Measurements from ENCODE around the gene GRAMD1A. TPM values are rescaled to one million over a fixed set of nuclear protein-coding genes. Genes with fewer than 3 reads are reported as not detected.

Gene GRAMD1A
- total RNA-seq, 1 experiment from 2014 or later, result 75.4 TPM

DNA sequence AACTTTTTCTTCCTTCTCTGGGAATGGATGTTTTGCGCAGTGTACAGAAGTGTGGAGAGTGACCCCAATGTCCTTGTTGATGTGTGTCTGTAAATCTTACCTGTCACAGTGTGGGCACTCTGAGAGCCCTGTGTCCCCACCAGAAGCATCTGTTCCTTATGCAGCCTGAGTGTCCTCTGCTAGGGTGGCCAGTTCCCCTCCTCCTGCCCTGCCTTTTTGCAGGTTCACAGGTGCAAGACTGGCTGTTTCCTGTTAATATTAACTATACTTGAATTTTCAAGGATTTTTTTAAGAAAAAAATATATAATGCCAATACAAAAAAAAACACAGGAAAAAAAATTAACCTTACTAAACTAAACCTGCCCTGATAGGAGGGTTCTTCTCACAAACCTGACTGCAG, 12.0 kb upstream of the GRAMD1A start:
- H3K27ac ChIP-seq (ENCODE audit: low read depth, low read length), result no peak overlapping the region
- no peaks in the 10 kb centered on the region for H4K20me1 ChIP-seq (ENCODE audit: insufficient read depth)
- peaks cover 0 to 3% of the 10 kb centered on the region in 2 experiments; a peak in 1 of 4 replicates for H3K9me3 ChIP-seq (ENCODE audit: control insufficient read depth in 1 of 2, insufficient read depth in 1 of 2, low read depth in 1 of 2, low read length in 2 of 2)
- no peak for ATAC-seq
- intact Hi-C loops (cut with micrococcal nuclease), result no loop called here
- no peaks in the 10 kb centered on the region for H3K79me2 ChIP-seq (ENCODE audit: insufficient read depth, low read length)
- H3K27me3 ChIP-seq (ENCODE audit: insufficient read depth, low read length), result no peaks in the 10 kb centered on the region
- no peak overlapping the region for H2AFZ ChIP-seq (ENCODE audit: low read depth, low read length, poor library complexity, severe bottlenecking)
- CTCF ChIA-PET, result no interaction called here
- no peak overlapping the region for H3K4me2 ChIP-seq (ENCODE audit: low read length)
- no peaks in the 10 kb centered on the region for H3K36me3 ChIP-seq (ENCODE audit: control insufficient read depth in 1 of 2, insufficient read depth in 2 of 2, low read length in 2 of 2)
- no peak overlapping the region for H3K4me3 ChIP-seq (replicated peaks in 1 of 2; ENCODE audit: low read depth in 1 of 2, low read length in 2 of 2)
- BruUV-seq (replicated peaks), result no TSS peak
- RAD21 ChIA-PET (ENCODE audit: low non-redundant PET in 1 of 2, low total read pairs in 2 of 2, uncharacterized antibody in 2 of 2, unreplicated experiment in 2 of 2), result no interaction called here
- DNase-seq (ENCODE audit: low read depth, low spot score), result no peak
- H3K9ac ChIP-seq (ENCODE audit: low read length), result no peak overlapping the region
- POLR2A ChIA-PET, result no interaction called here
- TF ChIP-seq JUND (IDR thresholded peaks at IDR 0.05) (no peak), TCF7L2 (IDR thresholded peaks at IDR 0.05; ENCODE audit: borderline replicate concordance, extremely low read depth, insufficient read depth, insufficient read length) (no peak), SP1 (IDR thresholded peaks at IDR 0.05; ENCODE audit: low read depth) (no peak), ZBTB33 (IDR thresholded peaks at IDR 0.05; ENCODE audit: extremely low read depth, insufficient replicate concordance, low read length) (no peak), EGR1 (IDR thresholded peaks at IDR 0.05; ENCODE audit: low read depth) (no peak), EZH2 (IDR thresholded peaks at IDR 0.05) (no peak)
- H3K4me1 ChIP-seq (ENCODE audit: control insufficient read depth in 1 of 2, insufficient read depth in 2 of 2, low read length in 2 of 2), result no peaks in the 10 kb centered on the region
- no peaks in the 10 kb centered on the region; the same call in 1 of the 2 replicates for H3K9me2 ChIP-seq (ENCODE audit: insufficient read depth)

- ChIA-PET CTCF (no interaction called here), RAD21 (ENCODE audit: low non-redundant PET in 1 of 2, low total read pairs in 2 of 2, uncharacterized antibody in 2 of 2, unreplicated experiment in 2 of 2) (no interaction called here), POLR2A (no interaction called here)
- no peaks in the 10 kb centered on the region for H3K27me3 ChIP-seq (ENCODE audit: insufficient read depth, low read length)
- no peak overlapping the region for H3K27ac ChIP-seq (ENCODE audit: low read depth, low read length)
- H4K20me1 ChIP-seq (ENCODE audit: insufficient read depth), result no peaks in the 10 kb centered on the region
- ATAC-seq, result no peak
- BruUV-seq (replicated peaks), result no TSS peak
- TF ChIP-seq JUND (IDR thresholded peaks at IDR 0.05) (no peak), TCF7L2 (IDR thresholded peaks at IDR 0.05; ENCODE audit: borderline replicate concordance, extremely low read depth, insufficient read depth, insufficient read length) (no peak), POLR2AphosphoS5 (IDR thresholded peaks at IDR 0.05; ENCODE audit: low read depth, low read length) (no peak), ATF3 (IDR thresholded peaks at IDR 0.05) (no peak), SIN3A (IDR thresholded peaks at IDR 0.05; ENCODE audit: low read depth) (no peak)
- TF ChIP-seq, protein P1, sequence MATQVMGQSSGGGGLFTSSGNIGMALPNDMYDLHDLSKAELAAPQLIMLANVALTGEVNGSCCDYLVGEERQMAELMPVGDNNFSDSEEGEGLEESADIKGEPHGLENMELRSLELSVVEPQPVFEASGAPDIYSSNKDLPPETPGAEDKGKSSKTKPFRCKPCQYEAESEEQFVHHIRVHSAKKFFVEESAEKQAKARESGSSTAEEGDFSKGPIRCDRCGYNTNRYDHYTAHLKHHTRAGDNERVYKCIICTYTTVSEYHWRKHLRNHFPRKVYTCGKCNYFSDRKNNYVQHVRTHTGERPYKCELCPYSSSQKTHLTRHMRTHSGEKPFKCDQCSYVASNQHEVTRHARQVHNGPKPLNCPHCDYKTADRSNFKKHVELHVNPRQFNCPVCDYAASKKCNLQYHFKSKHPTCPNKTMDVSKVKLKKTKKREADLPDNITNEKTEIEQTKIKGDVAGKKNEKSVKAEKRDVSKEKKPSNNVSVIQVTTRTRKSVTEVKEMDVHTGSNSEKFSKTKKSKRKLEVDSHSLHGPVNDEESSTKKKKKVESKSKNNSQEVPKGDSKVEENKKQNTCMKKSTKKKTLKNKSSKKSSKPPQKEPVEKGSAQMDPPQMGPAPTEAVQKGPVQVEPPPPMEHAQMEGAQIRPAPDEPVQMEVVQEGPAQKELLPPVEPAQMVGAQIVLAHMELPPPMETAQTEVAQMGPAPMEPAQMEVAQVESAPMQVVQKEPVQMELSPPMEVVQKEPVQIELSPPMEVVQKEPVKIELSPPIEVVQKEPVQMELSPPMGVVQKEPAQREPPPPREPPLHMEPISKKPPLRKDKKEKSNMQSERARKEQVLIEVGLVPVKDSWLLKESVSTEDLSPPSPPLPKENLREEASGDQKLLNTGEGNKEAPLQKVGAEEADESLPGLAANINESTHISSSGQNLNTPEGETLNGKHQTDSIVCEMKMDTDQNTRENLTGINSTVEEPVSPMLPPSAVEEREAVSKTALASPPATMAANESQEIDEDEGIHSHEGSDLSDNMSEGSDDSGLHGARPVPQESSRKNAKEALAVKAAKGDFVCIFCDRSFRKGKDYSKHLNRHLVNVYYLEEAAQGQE (IDR thresholded peaks at IDR 0.05; ENCODE audit: low read depth), result no peak
- peaks cover 0 to 3% of the 10 kb centered on the region in 2 experiments; a peak in 1 of 4 replicates for H3K9me3 ChIP-seq (ENCODE audit: control insufficient read depth in 1 of 2, insufficient read depth in 1 of 2, low read depth in 1 of 2, low read length in 2 of 2)
- intact Hi-C loops (cut with micrococcal nuclease), result no loop called here
- no peak overlapping the region for H3K9ac ChIP-seq (ENCODE audit: low read length)
- no peak overlapping the region for H2AFZ ChIP-seq (ENCODE audit: low read depth, low read length, poor library complexity, severe bottlenecking)
- no peaks in the 10 kb centered on the region; the same call in 1 of the 2 replicates for H3K9me2 ChIP-seq (ENCODE audit: insufficient read depth)
- no peaks in the 10 kb centered on the region for H3K4me1 ChIP-seq (ENCODE audit: control insufficient read depth in 1 of 2, insufficient read depth in 2 of 2, low read length in 2 of 2)
- no peak for DNase-seq (ENCODE audit: low read depth, low spot score)
- H3K4me2 ChIP-seq (ENCODE audit: low read length), result no peak overlapping the region
- H3K4me3 ChIP-seq (replicated peaks in 1 of 2; ENCODE audit: low read depth in 1 of 2, low read length in 2 of 2), result no peak overlapping the region
- no peaks in the 10 kb centered on the region for H3K36me3 ChIP-seq (ENCODE audit: control insufficient read depth in 1 of 2, insufficient read depth in 2 of 2, low read length in 2 of 2)
- no peaks in the 10 kb centered on the region for H3K79me2 ChIP-seq (ENCODE audit: insufficient read depth, low read length)
These were observed 10.8 kb upstream of the GRAMD1A start for GRCh38 chr19:34989298-34989697.
